Activated T-cell treated with anti-CD3 and anti-CD28 coated beads, Interleukin-2, amount 50 U/mL, for 24 hours (primary cell): ENCODE measurements around the gene PPIP5K1.

Source experiments
- DNase-seq: peaks from one replicate; pipeline ENCODE4 v3.0.0-alpha.2; 2020
- H3K27ac Mint-ChIP-seq: 2 replicates; pipeline ENCODE4 v1.8.0; 2020; ENCODE audit warnings: mild to moderate bottlenecking, mixed read lengths
- H3K27me3 Mint-ChIP-seq: 2 replicates; pipeline ENCODE4 v1.8.0; 2020; ENCODE audit warnings: mixed read lengths
- H3K36me3 Mint-ChIP-seq: 2 replicates; pipeline ENCODE4 v1.8.0; 2020; ENCODE audit warnings: low read depth, mixed read lengths
- H3K4me1 Mint-ChIP-seq: 2 replicates; pipeline ENCODE4 v1.8.0; 2020; ENCODE audit warnings: low read depth, mixed read lengths
- H3K4me3 Mint-ChIP-seq: 2 replicates; pipeline ENCODE4 v1.8.0; 2020; ENCODE audit warnings: mild to moderate bottlenecking, moderate library complexity, mixed read lengths
- H3K9me3 Mint-ChIP-seq: 2 replicates; pipeline ENCODE4 v1.8.0; 2020; ENCODE audit warnings: mixed read lengths

PPIP5K1 gene

DNA sequence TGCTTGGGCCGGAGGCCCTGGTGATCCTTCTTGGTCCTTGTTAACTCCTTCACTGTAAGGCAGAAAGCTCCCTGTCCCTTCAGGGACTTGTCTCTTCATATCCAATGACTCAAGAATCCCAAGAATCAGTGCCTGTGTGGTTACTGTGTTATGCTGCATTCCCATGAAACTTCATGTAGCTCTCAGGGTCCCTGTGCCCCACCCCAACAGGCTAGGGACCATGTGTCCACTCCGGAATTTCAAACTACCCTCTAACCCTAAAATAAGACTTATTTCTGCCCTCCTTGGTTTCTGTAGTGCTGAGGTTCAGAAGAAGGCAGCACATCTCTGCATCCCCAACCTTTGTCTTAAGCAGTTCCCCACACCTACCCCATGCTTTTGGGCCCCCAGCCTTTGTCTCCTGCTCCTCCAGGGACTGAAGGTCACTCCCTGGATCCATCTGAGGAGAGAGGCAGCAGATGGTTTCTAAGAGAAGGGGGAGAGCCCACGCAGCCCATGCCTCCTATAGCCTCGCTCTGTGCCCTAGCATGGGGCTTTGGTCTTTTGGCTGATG, 73.1 kb downstream of the PPIP5K1 start:
- no peaks in the 10 kb centered on the region for H3K36me3 Mint-ChIP-seq
- DNase-seq: no peak
- peaks cover 36% of the 10 kb centered on the region for H3K4me1 Mint-ChIP-seq
- H3K4me3 Mint-ChIP-seq: no peak overlapping the region
- H3K9me3 Mint-ChIP-seq: no peaks in the 10 kb centered on the region
- peaks cover 33% of the 10 kb centered on the region for H3K27me3 Mint-ChIP-seq
- H3K27ac Mint-ChIP-seq: no peak overlapping the region

DNA sequence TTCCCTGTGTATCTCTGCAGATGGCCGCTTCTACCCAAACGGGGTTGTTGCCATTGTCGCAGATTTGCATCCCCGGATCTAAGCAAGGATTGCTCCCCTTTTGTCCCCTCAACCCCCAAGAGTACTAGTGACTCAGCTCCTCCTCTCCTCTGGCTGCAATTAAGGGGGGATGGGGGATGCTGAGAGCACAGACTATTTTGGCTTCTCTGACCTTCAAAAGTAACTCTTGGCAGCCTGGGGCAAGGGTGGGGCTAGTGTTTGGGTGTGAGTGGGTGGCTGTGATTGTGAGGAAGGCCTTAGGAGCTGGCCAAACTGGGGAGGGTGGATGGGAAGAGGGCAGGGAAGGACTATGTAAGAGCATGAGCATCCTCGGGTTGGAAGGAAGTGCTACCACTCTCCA, 73.8 kb downstream of the PPIP5K1 start:
- H3K36me3 Mint-ChIP-seq: no peaks in the 10 kb centered on the region
- no peak for DNase-seq
- H3K27me3 Mint-ChIP-seq: peaks cover 33% of the 10 kb centered on the region
- no peaks in the 10 kb centered on the region for H3K9me3 Mint-ChIP-seq
- H3K4me1 Mint-ChIP-seq: peaks cover 40% of the 10 kb centered on the region
- H3K27ac Mint-ChIP-seq: no peak overlapping the region
- H3K4me3 Mint-ChIP-seq: no peak overlapping the region

DNA sequence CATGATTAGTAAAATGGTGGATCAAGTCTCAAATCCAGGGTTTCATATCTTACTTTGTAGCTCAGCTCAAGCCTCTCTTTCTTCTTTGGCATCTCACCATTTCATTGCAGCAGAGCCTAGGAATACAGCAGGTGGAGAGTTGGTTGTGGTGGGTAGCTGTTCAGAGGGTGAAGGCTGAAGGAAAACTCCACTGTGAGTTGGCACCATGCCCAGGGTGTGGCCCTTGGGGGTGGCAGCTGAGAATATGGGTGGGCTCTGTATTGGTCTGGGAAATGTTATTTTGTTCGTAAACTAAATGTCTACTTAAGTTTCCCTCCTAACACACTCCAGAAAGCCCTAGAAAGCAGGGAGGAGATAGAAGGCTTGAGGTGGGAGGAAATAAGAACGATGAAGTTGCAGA, 74.3 kb downstream of the PPIP5K1 start:
- Mint-ChIP-seq H3K4me1 (peaks cover 43% of the 10 kb centered on the region), H3K4me3 (no peak overlapping the region), H3K9me3 (no peaks in the 10 kb centered on the region), H3K36me3 (no peaks in the 10 kb centered on the region), H3K27ac (no peak overlapping the region), H3K27me3 (peaks cover 33% of the 10 kb centered on the region)
- DNase-seq: no peak

DNA sequence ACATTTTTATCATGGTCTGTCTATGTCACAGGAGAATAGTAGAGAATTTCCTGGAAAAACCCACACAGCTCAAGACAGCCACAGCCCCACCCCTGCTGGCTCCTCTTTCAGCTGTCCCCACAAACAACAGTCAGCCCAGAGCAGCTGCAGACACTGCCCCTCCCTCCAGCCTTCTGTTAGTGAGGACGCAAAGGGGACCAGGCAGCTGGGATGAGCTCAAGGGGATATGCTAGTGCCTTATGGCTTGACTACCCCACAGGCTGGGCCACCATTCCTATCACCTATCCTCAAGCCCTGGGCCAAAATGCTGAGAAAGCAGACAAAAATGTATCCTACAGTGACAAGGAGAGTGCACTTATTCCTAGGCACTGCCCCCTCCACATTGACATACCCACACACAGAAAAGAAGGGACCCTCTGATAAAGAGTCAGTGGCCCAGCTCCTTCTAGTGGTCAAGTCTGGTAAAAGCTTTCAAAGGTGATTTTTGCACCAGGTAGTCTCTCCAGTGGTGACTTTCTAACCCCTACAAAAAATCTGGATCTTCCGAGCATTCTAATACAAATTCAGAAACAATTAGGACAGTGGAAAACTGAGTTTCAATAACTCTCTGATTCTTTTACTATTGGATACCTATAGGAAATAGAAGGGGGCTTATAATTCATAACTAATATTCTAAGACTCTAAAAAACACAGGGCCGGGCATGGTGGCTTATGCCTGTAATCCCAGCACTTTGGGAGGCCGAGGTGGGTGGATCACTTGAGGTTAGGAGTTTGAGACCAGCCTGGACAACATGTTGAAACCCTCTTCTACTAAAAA, 75.6 kb downstream of the PPIP5K1 start:
- peaks cover 4% of the 10 kb centered on the region for H3K36me3 Mint-ChIP-seq

DNA sequence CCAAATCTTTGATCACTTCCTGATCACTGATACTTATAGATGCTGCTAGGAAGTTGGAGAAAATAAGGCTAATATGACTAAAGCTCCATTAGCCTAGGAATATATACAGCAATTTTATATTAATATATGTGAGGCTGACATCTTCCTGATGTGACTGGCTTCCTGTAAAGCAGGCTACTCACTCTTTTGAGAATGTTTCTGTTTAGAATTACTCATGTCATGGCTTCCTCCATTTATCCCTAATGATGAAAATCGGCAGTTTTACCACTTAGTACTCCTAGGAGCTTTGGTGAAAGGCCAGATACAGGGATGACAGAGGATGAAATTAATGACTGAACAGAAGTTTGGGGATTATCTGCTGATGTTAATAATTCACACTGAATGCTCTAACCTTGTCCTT, 76.5 kb downstream of the PPIP5K1 start:
- H3K27ac Mint-ChIP-seq: peak overlapping the region; percentile 51
- no peaks in the 10 kb centered on the region for H3K9me3 Mint-ChIP-seq
- no peak overlapping the region for H3K4me3 Mint-ChIP-seq
- H3K27me3 Mint-ChIP-seq: peaks cover 20% of the 10 kb centered on the region
- DNase-seq: no peak
- peaks cover 53% of the 10 kb centered on the region for H3K4me1 Mint-ChIP-seq
- peaks cover 4% of the 10 kb centered on the region for H3K36me3 Mint-ChIP-seq

More for the DNA sequence above, 75.6 kb downstream of the PPIP5K1 start:
- Mint-ChIP-seq H3K27me3 (peaks cover 28% of the 10 kb centered on the region), H3K4me3 (no peak overlapping the region), H3K4me1 (peaks cover 54% of the 10 kb centered on the region), H3K9me3 (no peaks in the 10 kb centered on the region), H3K27ac (no peak overlapping the region)
- DNase-seq: no peak

DNA sequence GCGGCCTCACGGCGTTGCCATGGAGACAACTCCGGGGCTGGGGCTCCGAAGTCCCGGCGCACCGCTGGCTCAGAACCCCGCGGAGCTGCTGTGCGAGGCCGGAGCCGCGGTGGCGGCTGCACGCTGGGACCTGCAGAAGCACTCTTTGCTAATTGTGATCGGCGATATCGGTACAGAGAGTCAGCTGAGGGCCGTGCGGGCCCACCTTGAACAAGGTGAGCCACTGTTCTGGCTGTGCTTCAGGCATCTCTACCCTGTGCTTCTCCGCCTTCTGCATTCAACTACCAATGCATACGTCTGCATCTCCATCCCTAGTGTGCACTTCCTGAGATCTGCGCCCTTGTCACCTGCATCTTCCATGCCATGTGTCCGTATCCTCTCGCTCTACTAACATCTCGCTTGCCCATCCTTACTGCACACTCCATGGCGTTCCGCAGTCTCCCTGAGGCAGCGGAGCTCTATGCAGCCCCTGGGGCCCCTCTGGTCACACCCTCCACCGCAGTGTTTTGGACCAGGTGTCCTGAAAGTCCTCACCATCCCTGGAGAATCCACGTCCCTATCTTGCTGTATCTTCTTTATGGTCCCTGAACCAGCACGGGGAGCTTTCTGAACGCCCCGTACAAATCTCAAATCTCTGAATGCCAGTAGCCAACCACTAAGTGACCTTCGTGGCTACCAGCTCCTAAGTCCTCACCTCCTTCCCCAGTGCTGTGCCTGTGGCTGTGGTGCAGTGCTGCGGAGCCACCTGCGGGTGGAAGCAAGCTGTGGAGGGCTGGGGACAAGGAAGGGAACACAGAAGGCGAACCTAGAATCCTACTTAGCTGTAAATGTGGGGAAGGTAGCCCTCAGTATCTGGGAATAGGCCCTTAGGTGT, 78.8 kb downstream of the PPIP5K1 start:
- Mint-ChIP-seq H3K36me3 (peaks cover 4% of the 10 kb centered on the region), H3K27ac (peak overlapping the region; percentile 95), H3K27me3 (peaks cover 2% of the 10 kb centered on the region), H3K4me3 (peak overlapping the region; percentile 86), H3K4me1 (peaks cover 38% of the 10 kb centered on the region), H3K9me3 (no peaks in the 10 kb centered on the region)
- peak; percentile 39 for DNase-seq

DNA sequence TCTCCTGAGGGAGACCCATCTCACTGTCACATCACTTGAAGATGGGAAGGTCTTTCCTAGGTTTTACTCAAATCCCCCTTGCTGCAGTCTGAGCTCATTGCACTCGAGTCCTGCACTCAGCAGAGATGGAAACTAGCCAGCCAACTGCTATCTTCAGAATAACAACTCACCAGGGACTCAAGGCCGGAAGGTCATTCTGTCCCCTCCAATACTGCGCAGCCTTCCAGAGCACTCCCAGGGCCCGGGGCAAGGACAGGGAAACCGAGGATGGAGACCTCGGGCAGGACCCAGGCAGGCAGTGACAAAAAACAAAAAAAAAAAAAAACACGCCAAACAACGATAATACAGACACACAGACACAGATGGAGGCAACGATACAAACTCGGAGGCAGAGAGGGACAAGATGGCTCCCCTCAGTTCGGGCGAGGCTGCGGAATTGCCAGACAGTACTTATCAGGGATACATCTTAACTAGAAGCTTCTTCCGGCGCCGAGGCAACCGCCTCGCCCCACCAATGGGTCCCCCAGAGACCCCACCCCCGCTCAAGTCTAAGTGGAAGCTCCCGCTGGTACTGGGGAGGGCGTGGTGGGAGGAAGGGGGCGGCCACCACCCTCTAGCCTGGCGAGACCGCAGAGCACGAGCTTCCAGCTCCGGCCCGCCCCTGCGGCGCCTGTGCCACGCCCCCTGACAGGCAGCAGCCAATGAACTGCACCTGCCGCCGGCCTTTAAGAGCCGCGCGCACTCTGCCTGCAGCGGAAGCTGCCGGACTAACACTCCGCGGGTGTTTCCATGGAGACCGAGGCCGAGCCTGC, 79.6 kb downstream of the PPIP5K1 start:
- Mint-ChIP-seq H3K27ac (peak overlapping the region; percentile 95), H3K9me3 (no peaks in the 10 kb centered on the region), H3K4me3 (peak overlapping the region; percentile 86), H3K4me1 (peaks cover 37% of the 10 kb centered on the region), H3K27me3 (no peaks in the 10 kb centered on the region), H3K36me3 (peaks cover 4% of the 10 kb centered on the region)
- peak; percentile 96 for DNase-seq

DNA sequence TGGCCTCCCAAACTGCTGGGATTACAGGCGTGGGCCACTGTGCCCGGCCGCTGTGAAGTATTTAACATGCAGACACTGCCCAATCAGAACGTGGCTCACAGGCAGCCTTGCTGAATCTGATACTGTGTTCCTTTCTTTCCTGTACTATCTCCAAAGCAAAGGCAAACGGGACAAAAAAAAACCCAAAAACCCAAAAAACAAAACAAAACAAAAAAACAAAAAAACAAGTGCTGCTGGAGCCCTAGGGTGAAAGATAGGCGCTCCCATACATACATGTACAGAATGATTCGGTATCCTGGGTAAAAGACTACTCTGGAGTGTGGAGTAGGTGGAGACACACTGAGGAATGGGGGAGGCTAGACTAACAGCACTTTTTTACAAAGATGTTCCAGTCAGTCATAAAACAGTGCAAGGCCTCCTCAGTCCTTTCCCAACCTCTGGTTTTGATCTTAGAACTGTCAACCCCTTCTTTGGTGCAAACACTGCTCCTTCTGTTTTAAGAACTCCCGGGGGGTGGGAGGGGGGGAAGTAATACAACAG, 80.3 kb downstream of the PPIP5K1 start:
- peak overlapping the region; percentile 86 for H3K4me3 Mint-ChIP-seq
- peak overlapping the region; percentile 37 for H3K27ac Mint-ChIP-seq
- H3K36me3 Mint-ChIP-seq: peaks cover 4% of the 10 kb centered on the region
- no peak for DNase-seq
- no peaks in the 10 kb centered on the region for H3K9me3 Mint-ChIP-seq
- H3K27me3 Mint-ChIP-seq: no peaks in the 10 kb centered on the region
- H3K4me1 Mint-ChIP-seq: peaks cover 37% of the 10 kb centered on the region

DNA sequence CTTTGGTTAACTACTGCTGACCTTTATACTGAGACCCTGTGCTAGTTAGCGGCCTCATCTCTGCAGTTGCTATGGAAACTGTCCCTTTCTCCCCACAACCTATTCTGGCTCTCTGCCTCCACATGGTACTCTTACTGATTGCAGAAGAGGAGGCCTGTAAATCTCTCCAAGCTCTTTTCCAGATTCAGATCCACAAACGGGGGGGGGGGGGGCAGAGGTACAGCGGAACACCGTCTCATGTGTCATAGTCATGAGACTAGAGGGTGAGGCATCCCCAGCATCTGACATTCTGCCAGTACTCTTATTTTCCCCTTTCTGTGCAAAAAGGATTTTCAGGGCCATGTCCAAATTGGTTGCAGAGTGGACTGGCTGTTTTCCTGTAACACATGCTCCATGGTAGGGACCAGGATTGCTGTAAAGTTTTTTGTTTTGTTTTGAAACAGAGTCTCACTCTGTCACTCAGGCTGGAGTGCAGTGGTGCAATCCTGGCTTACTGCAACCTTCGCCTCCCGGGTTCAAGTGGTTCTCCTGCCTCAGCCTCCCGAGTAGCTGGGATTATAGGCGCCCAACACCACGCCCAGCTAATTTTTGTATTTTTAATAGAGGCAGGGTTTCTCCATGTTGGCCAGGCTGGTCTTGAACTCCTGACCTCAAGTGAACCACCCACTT, 80.9 kb downstream of the PPIP5K1 start:
- peaks cover 31% of the 10 kb centered on the region for H3K4me1 Mint-ChIP-seq
- no peaks in the 10 kb centered on the region for H3K9me3 Mint-ChIP-seq
- no peaks in the 10 kb centered on the region for H3K27me3 Mint-ChIP-seq
- DNase-seq: no peak
- H3K36me3 Mint-ChIP-seq: peaks cover 4% of the 10 kb centered on the region
- peak overlapping the region; percentile 86 for H3K4me3 Mint-ChIP-seq
- H3K27ac Mint-ChIP-seq: no peak overlapping the region

DNA sequence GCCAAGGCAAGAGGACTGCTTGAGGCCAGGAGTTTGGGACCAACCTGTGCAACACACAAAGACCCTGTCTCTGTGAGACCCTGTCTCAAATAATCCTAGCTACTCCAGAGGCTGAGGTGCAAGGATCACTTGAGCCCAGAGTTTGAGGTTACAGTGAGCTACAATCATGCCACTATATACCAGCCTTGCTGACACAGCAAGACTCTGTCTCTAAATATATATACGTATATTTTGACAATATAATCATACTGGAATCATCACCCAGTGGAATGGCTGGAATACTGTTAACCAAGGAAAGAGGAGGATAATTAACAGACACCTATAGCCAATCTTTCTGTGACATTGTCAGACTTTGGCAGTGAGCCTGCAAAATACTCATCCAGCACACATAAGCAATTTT, 81.6 kb downstream of the PPIP5K1 start:
- H3K4me1 Mint-ChIP-seq: peaks cover 24% of the 10 kb centered on the region
- H3K27me3 Mint-ChIP-seq: no peaks in the 10 kb centered on the region
- H3K27ac Mint-ChIP-seq: no peak overlapping the region
- DNase-seq: no peak
- peaks cover 4% of the 10 kb centered on the region for H3K36me3 Mint-ChIP-seq
- H3K4me3 Mint-ChIP-seq: no peak overlapping the region
- no peaks in the 10 kb centered on the region for H3K9me3 Mint-ChIP-seq

DNA sequence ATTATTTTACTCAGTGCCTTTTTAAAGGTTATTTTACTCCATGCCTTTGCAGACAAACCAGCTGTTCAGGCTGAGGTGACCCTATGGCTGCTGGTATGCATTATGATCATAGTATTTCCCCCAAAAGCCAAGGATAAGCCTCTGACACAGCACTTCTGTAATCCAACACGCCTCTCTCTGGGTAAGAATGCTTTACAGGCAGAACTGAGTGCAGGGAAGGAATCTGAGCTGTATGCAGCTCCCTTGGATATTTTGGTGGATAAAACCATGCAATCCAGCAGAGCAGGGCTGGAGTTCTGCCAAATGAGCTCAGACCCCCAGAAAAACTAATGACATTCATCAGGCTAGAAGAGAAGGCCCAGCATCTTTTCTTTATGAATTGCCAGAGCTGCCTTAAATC, 84.3 kb downstream of the PPIP5K1 start:
- Mint-ChIP-seq H3K4me1 (peaks cover 14% of the 10 kb centered on the region), H3K4me3 (no peak overlapping the region), H3K36me3 (peaks cover 4% of the 10 kb centered on the region), H3K27ac (no peak overlapping the region), H3K27me3 (no peaks in the 10 kb centered on the region), H3K9me3 (no peaks in the 10 kb centered on the region)
- no peak for DNase-seq

DNA sequence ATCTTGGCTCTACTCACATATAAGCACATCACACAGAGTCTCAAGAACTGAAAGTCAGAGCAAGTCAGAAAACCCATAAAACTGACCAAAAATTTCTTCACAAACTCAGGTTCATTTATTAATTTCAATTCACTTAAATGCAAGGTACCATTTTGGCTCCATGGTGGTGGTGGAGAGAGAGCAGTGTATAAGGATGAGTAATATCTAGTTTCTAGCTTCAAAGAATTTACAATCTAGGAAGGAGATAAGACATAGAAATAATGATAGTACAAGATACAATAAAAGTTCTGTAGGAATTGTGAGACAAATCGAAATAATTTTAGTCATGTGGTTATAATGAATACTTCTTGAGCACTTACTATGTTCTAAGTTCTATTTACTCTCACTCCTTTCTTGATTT, 90.4 kb downstream of the PPIP5K1 start:
- Mint-ChIP-seq H3K27me3 (no peaks in the 10 kb centered on the region), H3K36me3 (no peaks in the 10 kb centered on the region), H3K27ac (no peak overlapping the region), H3K4me1 (peaks cover 5% of the 10 kb centered on the region), H3K4me3 (no peak overlapping the region), H3K9me3 (no peaks in the 10 kb centered on the region)
- no peak for DNase-seq

DNA sequence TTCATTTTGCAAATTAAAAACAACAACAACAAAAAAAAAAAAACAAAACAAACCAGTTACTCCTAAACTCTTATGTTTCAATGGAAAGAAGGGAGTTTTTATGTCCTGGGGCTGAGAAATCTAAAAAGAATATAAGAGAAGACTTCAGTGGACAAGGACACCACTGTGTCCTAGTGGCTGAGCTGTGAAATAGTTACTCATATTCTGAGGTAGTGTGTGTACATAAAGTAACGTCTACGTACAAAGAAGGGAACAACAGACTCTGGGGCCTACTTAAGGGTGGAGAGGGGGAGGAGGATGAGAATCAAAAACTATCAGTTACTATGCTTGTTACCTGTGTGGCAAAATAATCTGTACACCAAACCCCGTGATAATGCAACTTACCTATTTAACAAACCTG, 91.0 kb downstream of the PPIP5K1 start:
- H3K4me1 Mint-ChIP-seq: peaks cover 8% of the 10 kb centered on the region
- H3K27ac Mint-ChIP-seq: no peak overlapping the region
- no peak for DNase-seq
- H3K36me3 Mint-ChIP-seq: no peaks in the 10 kb centered on the region
- no peaks in the 10 kb centered on the region for H3K9me3 Mint-ChIP-seq
- H3K27me3 Mint-ChIP-seq: no peaks in the 10 kb centered on the region
- no peak overlapping the region for H3K4me3 Mint-ChIP-seq
